OCI-LY7 (cell line): Measurements from ENCODE around the gene CREB5. TPM values are rescaled to one million over a fixed set of nuclear protein-coding genes. Genes with fewer than 3 reads are reported as not detected.

Experiments used
- BruUV-seq: library from RNA; stranded (reverse); fragments of 400-500 nt; replicated peaks from 2 replicates; lab custom pipeline; 2021; lab: Mats Ljungman, UMichigan
- CTCF ChIA-PET: fragments of 300-600 bp; sonication (Branson Sonifier 250); formaldehyde crosslinking; loops from one replicate; lab custom pipeline; 2022; ENCODE audit warnings: antibody characterized with exemption; ENCODE audit not compliant: unreplicated experiment; lab: Charles Lee
- POLR2A ChIA-PET: fragments of 300-600 bp; sonication (Branson Sonifier 250); formaldehyde crosslinking; loops from one replicate; lab custom pipeline; 2022; ENCODE audit warnings: antibody characterized with exemption; lab: Charles Lee
- DNase-seq: peaks from one replicate; pipeline ENCODE4 v3.0.0-alpha.2; 2015; ENCODE audit warnings: low spot score
- H2AFZ ChIP-seq: fragments of 200-600 bp; sonication (generic), shearing (Covaris generic); 2 replicates; pipeline ENCODE4 v1.6.1; 2014; ENCODE audit warnings: mild to moderate bottlenecking, antibody characterized with exemption, low read length, moderate library complexity
- H3K27ac ChIP-seq: fragments of 200-600 bp; sonication (generic); 2 replicates; pipeline ENCODE4 v1.5.1; 2014; ENCODE audit warnings: mixed run types, low read depth, mild to moderate bottlenecking, moderate library complexity, low read length, inconsistent platforms; ENCODE audit not compliant: poor library complexity, severe bottlenecking
- H3K36me3 ChIP-seq: fragments of 200-600 bp; sonication (generic); 2 replicates; pipeline ENCODE4 v1.6.1; 2014; ENCODE audit warnings: mild to moderate bottlenecking, antibody characterized with exemption, low read length, moderate library complexity, mixed read lengths; ENCODE audit not compliant: insufficient read depth
- H3K4me1 ChIP-seq: fragments of 200-600 bp; sonication (generic); 2 replicates; pipeline ENCODE4 v1.5.1; 2014; ENCODE audit warnings: mild to moderate bottlenecking, low read length; ENCODE audit not compliant: insufficient read depth, poor library complexity, severe bottlenecking
- H3K4me2 ChIP-seq: fragments of 200-600 bp; sonication (generic); 2 replicates; pipeline ENCODE4 v1.6.1; 2014; ENCODE audit warnings: mild to moderate bottlenecking, low read length
- H3K4me3 ChIP-seq: fragments of 200-600 bp; sonication (generic); 2 replicates; pipeline ENCODE4 v1.5.1; 2014; ENCODE audit warnings: mild to moderate bottlenecking, low read depth, low read length; ENCODE audit not compliant: poor library complexity, severe bottlenecking
- H3K79me2 ChIP-seq: fragments of 200-600 bp; sonication (generic); 2 replicates; pipeline ENCODE4 v1.6.1; 2016; ENCODE audit warnings: low read depth, mild to moderate bottlenecking, low read length, moderate library complexity, mixed read lengths; ENCODE audit not compliant: insufficient read depth
- H3K9me2 ChIP-seq: fragments of 200-600 bp; sonication (generic); 2 replicates; pipeline ENCODE4 v1.6.1; 2016; ENCODE audit warnings: mild to moderate bottlenecking, low read length, mixed read lengths; ENCODE audit not compliant: insufficient read depth
- H3K9me3 ChIP-seq: fragments of 200-600 bp; sonication (generic); 2 replicates; pipeline ENCODE4 v1.6.1; 2014; ENCODE audit warnings: mild to moderate bottlenecking, mixed run types, low read length, mixed read lengths
- H4K20me1 ChIP-seq: fragments of 200-600 bp; sonication (generic); 2 replicates; pipeline ENCODE4 v1.6.1; 2014; ENCODE audit warnings: mild to moderate bottlenecking, antibody characterized with exemption, low read length, moderate library complexity, mixed read lengths; ENCODE audit not compliant: insufficient read depth
- EZH2phosphoT487 ChIP-seq: fragments of 200-600 bp; sonication (generic); IDR thresholded peaks from 2 replicates; pipeline ENCODE4 v1.6.1; 2018; ENCODE audit warnings: low read depth, borderline replicate concordance, mild to moderate bottlenecking, mixed run types, antibody characterized with exemption, low read length, moderate library complexity, mixed read lengths
- intact Hi-C: fragments of 100-400 bp; cut with micrococcal nuclease; formaldehyde crosslinking; loops from one replicate; pipeline ENCODE4 v1.10.0; 2022; ENCODE audit not compliant: unreplicated experiment
- total RNA-seq, 2 experiments: library from RNA; depleted of rRNA in 1 of 2; stranded (reverse); fragments of >200 nt in 1 of 2; shearing (Covaris generic) in 1 of 2; gene quantifications; 2 replicates each; pipeline ENCODE4 v1.2.3, GENCODE V29; 2014 to 2022
- TF ChIP-seq, protein P1 (sequence below): fragments of 200-600 bp; sonication (generic); conservative IDR thresholded peaks from 2 replicates; pipeline ENCODE4 v1.5.1; 2014; ENCODE audit warnings: mild to moderate bottlenecking, antibody characterized with exemption, low read length, moderate library complexity, mixed read lengths

CREB5 gene
- total RNA-seq, 2 experiments from 2014 or later, result 2.0 to 13.3 TPM

DNA sequence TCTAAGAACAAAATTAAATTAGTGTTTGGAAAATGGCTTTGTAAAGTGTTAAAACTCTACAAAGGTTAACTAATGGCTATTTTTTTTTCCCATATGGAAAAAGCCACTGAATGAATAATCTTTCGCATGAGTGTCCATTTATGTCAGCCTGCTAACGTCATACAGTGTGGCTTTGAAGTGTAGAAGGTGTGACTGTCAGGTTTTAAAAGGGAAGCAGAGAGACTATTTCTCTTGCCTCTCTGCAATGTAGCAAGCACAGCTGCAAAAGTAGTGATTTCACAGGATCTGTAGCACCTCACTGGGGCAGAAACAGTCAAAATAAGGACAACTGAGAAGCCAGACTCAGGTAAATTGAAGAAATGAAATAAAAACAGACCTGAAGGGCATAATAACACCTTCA is 53.4 kb downstream of the CREB5 start:
- no peak for TF ChIP-seq EZH2phosphoT487
- TF ChIP-seq, protein P1, sequence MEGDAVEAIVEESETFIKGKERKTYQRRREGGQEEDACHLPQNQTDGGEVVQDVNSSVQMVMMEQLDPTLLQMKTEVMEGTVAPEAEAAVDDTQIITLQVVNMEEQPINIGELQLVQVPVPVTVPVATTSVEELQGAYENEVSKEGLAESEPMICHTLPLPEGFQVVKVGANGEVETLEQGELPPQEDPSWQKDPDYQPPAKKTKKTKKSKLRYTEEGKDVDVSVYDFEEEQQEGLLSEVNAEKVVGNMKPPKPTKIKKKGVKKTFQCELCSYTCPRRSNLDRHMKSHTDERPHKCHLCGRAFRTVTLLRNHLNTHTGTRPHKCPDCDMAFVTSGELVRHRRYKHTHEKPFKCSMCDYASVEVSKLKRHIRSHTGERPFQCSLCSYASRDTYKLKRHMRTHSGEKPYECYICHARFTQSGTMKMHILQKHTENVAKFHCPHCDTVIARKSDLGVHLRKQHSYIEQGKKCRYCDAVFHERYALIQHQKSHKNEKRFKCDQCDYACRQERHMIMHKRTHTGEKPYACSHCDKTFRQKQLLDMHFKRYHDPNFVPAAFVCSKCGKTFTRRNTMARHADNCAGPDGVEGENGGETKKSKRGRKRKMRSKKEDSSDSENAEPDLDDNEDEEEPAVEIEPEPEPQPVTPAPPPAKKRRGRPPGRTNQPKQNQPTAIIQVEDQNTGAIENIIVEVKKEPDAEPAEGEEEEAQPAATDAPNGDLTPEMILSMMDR, result no peak
- no peak for DNase-seq
- no TSS peak for BruUV-seq
- ChIA-PET CTCF (no interaction called here), POLR2A (interaction anchor here (1.2 kb wide), 1 partner anchor 16 kb away, joined by 4 read pairs; no protein-coding TSS in a partner anchor)
- no peak overlapping the region for H3K4me3 ChIP-seq
- H4K20me1 ChIP-seq, result no peaks in the 10 kb centered on the region
- H3K36me3 ChIP-seq, result no peaks in the 10 kb centered on the region
- no peak overlapping the region for H3K4me2 ChIP-seq
- no peaks in the 10 kb centered on the region for H3K4me1 ChIP-seq
- H2AFZ ChIP-seq, result no peak overlapping the region
- H3K79me2 ChIP-seq, result no peaks in the 10 kb centered on the region
- no peaks in the 10 kb centered on the region for H3K9me3 ChIP-seq
- no peak overlapping the region for H3K27ac ChIP-seq
- no peaks in the 10 kb centered on the region for H3K9me2 ChIP-seq
- intact Hi-C loops, result no loop called here

DNA sequence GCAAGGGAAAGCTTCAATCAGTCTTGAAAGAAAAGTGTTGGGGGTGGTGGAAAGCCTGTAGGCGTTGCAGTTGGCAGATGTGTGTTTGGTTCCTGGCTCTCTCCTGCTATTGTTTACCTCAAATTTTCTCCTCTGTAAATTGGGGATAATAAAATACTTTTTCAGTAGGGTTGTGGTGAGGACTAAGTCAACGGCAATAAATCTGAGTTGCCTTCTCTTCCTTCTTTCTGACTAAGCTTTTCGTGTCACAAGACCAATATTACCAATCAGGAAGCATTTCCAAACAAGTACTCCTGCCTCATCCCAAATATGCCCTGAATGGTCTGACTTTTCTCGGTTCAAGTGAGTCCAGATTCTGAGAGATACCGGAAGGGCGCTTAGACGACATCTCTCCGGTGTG is 54.0 kb downstream of the CREB5 start:
- Histone ChIP-seq H3K9me3 (no peaks in the 10 kb centered on the region), H4K20me1 (no peaks in the 10 kb centered on the region), H3K79me2 (no peaks in the 10 kb centered on the region), H2AFZ (no peak overlapping the region), H3K9me2 (no peaks in the 10 kb centered on the region), H3K27ac (no peak overlapping the region), H3K4me3 (no peak overlapping the region), H3K4me2 (no peak overlapping the region), H3K4me1 (no peaks in the 10 kb centered on the region), H3K36me3 (no peaks in the 10 kb centered on the region)
- BruUV-seq, result no TSS peak
- ChIA-PET POLR2A (interaction anchor here (0.5 to 0.6 kb wide), 5 partner anchors 9 to 395 kb away, joined by 3 to 6 read pairs (median 4); no protein-coding TSS in a partner anchor), CTCF (no interaction called here)
- TF ChIP-seq, protein P1, result no peak
- TF ChIP-seq EZH2phosphoT487, result no peak
- intact Hi-C loops, result no loop called here
- DNase-seq, result no peak

DNA sequence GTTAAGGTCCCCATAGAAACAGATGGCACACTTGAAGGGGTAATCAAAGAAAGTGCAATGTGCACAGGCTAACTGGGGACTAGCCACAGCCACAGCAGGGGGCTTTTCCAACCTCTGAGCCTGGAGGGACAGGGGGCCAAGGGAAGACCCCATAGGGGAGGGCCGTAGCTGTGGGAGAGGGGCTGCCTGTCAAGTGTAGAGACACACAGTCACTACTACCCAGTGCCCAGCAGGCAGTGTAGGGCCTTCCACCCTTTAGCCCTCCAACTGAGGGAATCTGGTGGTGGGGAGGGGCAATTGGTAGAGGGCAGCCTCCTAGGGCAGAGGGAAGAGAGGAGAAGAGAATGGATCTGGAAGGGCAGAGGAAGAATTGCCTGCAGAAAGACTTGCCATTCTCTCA is 54.6 kb downstream of the CREB5 start:
- no peak for DNase-seq
- intact Hi-C loops, result no loop called here
- POLR2A ChIA-PET, result no interaction called here
- Histone ChIP-seq H3K36me3 (no peaks in the 10 kb centered on the region), H3K4me1 (no peaks in the 10 kb centered on the region), H3K4me2 (no peak overlapping the region), H2AFZ (no peak overlapping the region), H3K79me2 (no peaks in the 10 kb centered on the region), H3K4me3 (no peak overlapping the region), H3K27ac (no peak overlapping the region), H4K20me1 (no peaks in the 10 kb centered on the region), H3K9me3 (no peaks in the 10 kb centered on the region), H3K9me2 (no peaks in the 10 kb centered on the region)
- TF ChIP-seq, protein P1, result no peak
- TF ChIP-seq EZH2phosphoT487, result no peak
- CTCF ChIA-PET, result no interaction called here
- no TSS peak for BruUV-seq
